Right renal pelvis (tissue), 4 donors: ENCODE data around the gene PANK4. TPM values are rescaled to one million over a fixed set of nuclear protein-coding genes. Genes with fewer than 3 reads are reported as not detected.
"Not testable (repeated sequence)": the region's sequence is repeated elsewhere in the genome, so short reads cannot be mapped to it uniquely, and the experiment has no call there.

Source experiments
- DNase-seq, 4 donors: peaks; one replicate each; pipeline ENCODE4 v3.0.0-alpha.2; 2013; ENCODE audit warnings: low read depth in 4 of 4, low spot score in 3 of 4, missing footprints in 1 of 4
- polyA plus RNA-seq, 4 donors: library from polyadenylated mRNA; unstranded; fragments of 120-200 nt; gene quantifications; one replicate each; pipeline ENCODE4 v1.2.1, GENCODE V29; 2013; ENCODE audit not compliant: insufficient read length in 4 of 4

PANK4 gene
- polyA plus RNA-seq = 10 to 100 TPM; 27.3 to 30.8 (median 29.3) TPM

DNA sequence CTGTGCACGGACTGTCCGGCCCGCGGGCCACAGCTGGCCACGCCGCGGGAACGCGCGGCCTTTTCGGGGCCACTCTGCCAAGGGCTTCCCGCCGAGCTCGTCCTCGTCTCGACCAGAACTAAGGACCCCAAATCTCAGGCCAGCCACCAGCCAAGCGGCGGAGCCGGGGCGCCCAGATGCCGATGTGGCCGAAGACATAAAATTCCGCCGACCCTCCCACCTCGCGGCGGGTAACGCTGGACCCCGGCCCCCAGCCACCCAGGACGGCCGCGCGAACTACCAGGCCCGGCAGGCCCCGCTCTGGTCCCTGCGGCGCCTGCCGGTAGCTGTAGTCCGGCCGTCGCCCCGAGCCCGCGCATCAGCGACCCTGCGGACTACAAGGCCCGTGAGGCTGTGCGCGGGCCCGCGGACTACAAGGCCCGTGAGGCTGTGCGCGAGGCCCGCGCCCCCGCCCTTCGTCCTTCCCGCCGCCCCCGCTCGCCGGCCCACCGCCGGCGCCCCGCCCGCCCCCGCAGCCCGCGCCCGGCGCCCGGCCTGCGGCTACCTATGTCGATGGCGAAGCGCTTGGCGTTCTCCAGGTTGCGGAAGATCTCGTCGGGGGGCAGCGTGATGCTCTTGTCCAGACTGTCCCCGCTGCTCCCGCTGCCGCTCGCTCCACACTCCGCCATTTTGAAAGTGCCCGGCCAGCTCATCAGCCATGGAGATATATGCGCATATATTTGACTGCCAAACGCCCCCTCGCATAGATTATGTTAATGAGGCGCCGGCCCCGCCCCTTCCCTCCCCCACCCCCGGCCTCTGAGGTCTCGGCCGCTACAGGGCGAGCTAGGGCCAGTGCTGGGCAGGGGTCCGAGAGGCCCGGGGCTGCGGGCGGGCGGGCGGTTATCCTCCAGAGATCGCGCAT, at the start of gene PANK4:
PANK4 (minus strand) TSS at position 677 of the 904 bp plus-strand sequence; CDS start at position 668, 9 bp downstream.
- DNase-seq = peak in 3 of 4 donors; percentile 85 to 88 (median 88)

DNA sequence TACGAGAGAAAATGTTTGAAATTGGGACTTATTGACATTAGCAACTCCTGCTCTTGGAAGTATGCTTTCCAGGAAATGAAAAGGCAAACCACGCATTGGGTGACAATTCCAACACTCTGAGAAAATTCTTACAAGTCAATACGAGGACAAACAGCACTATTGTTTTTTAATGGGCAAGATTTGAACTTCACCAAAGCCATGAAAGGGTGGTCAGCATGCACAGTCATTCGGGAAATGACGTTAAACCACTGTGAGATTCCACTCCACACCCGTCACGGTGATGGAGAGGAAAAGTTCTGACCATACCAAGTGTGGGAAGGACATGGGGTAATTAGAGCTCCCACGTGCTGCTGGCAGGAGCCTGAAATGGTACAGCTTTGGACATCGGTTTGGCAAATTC, 48.0 kb upstream of the PANK4 start:
- no peak for DNase-seq

GRCh38 chr1:2573250-2573920, 47.0 kb upstream of the PANK4 start:
- no peak for DNase-seq

DNA sequence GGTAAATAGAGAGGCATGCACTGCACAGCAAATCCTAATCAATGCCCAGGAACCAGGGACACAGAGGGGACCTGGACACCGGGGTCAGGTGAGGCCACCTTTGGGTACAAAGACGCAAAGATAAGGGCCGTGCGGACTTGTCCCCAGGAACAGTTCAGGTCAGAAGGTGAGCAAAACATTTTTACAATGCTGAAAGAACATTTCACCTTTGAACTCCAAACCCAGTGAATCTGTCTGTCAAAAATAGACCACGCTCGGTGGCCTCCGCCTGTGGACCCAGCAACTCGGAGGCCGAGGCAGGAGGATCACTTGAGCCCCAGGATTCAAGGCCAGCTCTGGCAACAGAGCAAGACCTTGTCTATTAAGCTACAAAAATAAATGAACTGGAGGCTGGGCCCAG, 45.0 kb upstream of the PANK4 start:
- no peak for DNase-seq

- no peak for DNase-seq
Observed at GRCh38 chr1:2570332-2570731, 43.9 kb upstream of the PANK4 start.

DNA sequence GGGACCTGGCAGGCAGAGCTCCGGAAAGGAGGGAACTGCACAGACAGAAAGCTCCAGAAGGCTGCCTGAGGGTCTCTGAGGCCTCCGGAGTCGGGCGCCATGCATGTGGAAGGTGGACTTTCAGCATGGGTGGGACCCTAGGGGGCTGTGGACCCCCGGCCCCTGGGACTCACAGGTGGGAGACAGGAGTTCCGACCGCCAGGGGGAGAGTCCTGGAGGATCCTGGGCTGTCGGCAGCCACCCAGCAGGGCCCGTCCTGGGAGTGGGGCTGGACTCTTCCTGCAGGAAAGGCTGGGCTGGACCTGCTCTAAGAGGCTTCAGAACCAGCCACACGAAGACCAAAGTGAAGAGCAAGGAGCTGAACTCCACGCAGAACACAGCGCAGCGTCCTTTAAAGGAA, 43.3 kb upstream of the PANK4 start:
- not testable (repeated sequence) for DNase-seq

DNA sequence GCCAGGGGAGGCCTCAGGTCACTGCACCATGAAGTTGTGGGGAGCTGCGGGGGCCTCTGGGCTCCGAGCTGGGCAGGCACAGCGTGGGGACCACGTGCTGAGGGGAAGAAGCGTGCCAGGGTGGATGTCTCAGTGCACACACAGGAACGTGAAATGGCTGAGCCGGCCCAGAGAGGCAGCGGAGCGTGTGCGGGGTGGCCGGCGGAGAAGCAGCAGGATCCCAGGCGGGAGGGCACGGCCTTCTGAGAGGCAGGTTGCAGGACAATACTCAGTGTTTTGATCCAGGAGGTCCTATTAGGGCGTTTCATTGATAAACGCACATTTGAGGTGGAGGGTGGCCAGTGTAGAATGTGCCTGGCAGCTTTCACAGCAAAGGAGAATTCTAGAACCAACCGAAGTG, 42.7 kb upstream of the PANK4 start:
- DNase-seq = no peak

GRCh38 chr1:2568187-2568816, 41.9 kb upstream of the PANK4 start:
- not testable (repeated sequence) for DNase-seq

DNA sequence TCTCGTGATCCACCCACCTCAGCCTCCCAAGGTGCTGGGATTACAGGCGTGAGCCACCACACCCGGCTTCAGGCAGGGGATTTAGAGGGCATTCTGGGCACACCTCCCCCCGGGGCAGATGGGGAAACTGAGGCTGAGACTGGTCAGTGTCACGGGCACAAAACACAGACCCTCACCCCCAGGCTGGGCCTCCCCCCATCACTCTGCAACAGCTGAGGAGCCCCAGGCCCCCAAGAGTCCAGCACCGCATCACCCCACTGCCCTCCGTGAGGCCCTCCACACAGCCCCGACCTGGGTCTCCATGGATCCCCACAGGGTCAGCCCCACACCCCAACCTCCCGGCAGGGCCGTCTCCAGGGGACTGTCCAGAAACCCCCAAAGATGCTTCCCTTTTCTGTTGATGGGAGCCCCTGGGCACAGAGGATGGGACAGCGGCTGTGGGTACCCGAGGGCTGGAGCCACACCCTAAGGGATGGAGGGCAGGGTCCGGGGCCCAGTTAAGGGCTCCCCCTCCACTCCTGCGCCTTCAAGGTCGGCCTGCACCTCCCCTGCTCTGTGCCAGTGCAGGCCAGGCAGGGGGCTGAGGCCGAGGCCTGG, 40.8 kb upstream of the PANK4 start:
- DNase-seq = no peak

DNA sequence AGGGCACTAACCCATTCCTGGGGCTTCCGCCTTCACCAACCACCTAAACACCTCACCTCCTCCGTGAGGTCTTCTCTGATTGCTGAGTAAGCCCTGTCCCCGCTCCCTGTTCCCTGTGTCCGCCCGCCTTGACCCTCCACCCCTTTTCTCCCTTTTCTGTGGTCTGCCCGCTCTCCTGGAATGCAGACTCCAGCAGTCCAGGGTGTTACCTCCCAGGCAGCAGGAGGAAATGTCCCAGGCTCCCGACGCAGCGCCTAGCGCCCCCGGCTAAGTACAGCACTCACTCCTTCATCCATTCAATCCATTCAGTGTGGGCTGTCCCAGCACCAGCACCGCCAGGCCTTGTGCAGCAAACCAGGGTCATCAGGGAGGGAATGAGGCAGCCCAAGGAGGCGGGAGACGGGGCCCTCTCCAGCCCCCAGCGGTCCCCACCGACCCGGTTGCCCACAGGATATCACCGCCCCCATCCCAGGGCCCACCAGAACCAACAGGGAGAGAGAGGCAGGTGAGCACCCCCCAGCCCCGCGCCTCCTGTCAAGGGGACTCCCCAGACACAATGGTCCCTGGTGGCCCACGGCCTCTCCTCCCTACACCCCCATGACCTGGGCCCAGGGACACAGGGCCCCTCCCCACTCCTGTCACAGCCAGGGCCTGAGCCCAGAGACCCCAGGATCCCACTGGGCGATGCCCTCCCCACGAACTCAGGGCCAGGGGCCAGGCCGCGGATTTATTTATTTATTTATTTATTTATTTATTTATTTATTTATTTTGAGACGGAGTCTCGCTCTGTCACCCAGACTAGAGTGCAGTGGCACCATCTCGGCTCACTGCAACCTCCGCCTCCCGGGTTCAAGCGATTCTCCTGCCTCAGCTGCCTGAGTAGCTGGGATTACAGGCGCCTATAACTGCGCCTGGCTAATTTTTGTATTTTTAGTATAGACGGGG, 40.0 kb upstream of the PANK4 start:
- no peak for DNase-seq

DNA sequence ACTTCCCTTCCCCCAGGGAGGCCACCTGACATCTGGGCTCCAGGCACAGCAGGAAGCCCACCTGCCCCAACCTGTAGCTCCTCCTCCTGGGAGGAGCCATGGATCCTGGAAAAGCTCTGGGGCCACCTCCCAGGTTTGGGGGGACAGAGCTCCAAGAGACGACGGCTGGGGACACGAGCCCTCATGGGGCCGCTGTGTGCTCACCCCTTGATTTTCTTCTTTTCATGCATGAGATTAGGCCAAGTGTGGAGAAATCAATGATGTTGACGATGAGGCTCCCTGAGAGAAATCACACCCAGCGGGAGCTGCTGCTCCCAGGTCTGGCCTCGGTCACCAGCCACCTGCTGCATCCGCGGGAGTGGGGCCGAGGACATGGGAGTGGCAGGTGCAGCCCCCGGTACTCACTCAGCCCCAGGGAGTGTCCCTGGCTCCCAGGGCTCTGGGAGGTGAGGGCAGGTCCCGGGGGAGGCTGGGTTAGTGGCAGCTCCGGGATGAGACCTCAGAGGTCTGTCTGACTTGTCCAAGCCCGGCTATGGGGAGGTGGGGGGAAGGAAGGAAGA, 38.5 kb upstream of the PANK4 start:
- DNase-seq = no peak

DNA sequence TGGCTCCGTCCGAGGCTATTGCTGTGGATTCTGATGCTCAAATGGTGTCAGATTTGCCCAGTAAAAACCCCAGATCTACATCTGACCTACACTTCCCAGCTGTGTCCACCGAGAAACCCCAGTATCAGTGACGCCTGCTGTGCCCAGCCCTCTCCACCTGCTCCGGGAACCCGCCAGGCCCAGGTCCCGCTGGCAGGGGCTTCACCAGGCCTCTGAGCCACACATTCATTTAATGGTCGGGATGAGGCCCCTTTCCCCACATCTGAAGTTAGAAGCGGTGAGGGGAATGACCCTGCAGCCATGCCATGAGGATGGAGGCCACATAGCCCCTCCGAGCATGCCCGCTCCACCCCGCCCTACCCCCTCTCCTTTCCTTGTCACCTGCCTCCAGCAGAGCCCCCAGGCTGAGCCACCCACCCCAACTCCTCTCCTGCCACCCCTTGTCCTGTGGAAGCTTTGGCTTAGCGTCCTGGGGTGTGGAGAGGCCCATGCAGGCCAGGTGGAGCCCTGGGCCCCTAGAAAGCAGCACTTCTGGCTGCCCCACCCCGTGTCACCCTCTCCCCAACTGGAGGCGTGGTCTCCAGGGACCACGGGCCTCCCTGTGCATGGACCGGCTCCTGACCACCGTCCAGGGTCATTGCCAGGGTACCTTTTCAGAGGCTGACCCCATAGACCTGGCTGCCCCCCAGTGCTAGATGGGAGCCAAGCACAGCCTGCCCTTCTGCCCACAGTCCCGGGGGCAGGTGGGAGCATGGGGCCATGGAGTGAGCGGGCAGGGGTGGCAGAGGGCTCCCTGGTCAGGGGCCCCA, 37.8 kb upstream of the PANK4 start:
- DNase-seq = no peak

- no peak for DNase-seq
Observed at GRCh38 chr1:2563205-2563604, 36.8 kb upstream of the PANK4 start.

DNA sequence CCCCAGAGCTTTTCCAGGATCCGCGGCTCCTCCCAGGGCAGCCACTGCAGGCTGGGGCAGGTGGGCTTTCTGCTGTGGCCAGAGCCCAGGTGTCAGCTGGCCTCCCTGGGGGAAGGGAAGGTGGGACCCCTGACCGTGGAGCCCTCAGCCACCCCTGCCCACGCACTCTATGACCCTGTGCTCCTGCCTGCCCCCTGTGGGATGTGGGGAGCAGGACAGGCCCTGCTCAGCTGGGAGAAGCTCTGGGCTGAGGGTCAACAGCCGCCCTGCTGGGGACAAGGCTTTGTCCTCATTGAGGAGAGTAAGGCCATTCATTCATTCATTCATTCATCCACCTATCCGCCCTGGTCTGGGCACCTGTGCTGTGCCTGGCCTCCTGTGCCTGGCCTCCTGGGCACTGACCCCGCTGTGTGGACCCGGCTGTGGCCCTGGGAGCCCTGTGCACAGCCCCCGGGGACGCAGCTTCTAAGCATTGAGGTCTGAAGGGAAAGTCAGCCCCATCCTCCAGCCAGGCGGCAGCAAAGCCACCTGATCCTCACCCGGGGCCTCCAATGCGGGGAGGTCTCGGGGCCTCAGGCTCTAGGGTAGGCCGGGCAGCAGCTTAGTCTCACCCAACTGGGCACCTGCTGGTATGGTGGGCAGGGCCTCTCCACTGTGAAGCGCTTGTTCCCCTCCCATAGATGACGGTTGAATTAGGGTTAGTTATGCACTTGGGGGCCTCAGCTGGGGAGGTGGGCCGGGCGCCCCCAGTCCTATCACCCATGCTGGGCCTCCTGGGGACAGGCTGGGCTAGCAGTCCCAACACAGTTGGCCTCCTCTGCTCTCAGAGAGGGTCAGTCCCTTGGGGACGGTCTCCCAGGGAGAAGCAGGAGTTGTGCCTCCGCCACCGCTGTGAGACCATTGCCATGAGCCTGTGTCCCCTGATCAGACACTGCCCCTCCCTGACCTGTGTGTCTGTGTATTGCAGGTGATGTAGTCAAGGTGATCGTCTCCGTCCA, 35.8 kb upstream of the PANK4 start:
- no peak for DNase-seq

- DNase-seq = no peak
Observed at GRCh38 chr1:2561446-2561845, 35.0 kb upstream of the PANK4 start.

DNA sequence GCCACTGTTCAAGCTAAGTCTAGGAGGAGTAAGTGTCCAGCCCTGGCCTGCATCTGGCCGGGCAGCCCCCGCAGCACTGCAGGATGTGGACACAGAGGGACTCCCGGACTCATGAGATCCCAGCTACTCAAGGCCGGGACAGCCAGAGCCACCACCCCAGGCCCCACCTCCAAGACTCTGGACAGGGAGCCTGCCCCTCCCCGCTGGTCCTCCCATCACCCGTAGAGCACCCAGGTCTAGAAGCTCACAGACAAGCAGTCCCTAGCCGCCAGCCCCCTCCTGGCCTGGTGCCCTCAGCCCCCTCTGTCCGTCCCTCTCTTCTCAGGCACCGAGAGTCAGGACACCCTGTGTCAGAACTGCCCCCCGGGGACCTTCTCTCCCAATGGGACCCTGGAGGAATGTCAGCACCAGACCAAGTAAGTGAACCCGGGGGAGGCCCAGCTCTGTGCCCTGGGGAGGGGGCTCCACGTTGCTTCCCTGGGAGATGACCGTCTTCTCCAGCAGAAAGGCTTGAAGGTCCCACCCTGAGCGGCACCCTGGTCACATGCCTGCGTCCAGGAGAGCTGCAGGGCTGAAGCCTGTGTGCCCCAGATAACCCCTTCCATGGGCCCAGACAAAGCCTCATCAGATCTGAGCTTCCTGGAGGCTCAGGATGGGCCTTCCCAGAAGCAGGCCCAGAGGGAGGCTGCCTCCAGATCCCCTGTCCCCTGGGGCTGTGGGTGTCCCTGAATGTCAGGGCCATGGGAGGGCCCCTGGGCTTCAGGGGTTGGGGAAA, 34.1 kb upstream of the PANK4 start:
- DNase-seq = no peak
